ENCODE results near the gene LRP5. TPM values are rescaled to one million over a fixed set of nuclear protein-coding genes. Genes with fewer than 3 reads are reported as not detected.
A peak's percentile ranks its signal among the peaks of the same experiment; 100 is the strongest.
"Not testable (repeated sequence)": the region's sequence is repeated elsewhere in the genome, so short reads cannot be mapped to it uniquely, and the experiment has no call there.

LRP5 gene
- total and polyA plus RNA-seq, 5 experiments from 2014 or later, result 0.19 to 3.6 (median 1.4) TPM

- DNase-seq (no peak), ATAC-seq (no peak)
- Mint-ChIP-seq H3K27ac (no peak overlapping the region), H3K36me3 (peaks cover 0 to 7% (median 3%) of the 10 kb centered on the region in 3 donors), H3K4me1 (peaks cover 0 to 2% (median 0%) of the 10 kb centered on the region in 4 donors), H3K4me3 (no peak overlapping the region), H3K9me3 (peaks cover 0 to 5% (median 1%) of the 10 kb centered on the region in 9 donors), H3K27me3 (no peaks in the 10 kb centered on the region)
- POLR2A ChIA-PET, result no interaction called here
Observed at GRCh38 chr11:68423481-68423880, 111.1 kb downstream of the LRP5 start.

GRCh38 chr11:68424101-68424632, 111.8 kb downstream of the LRP5 start:
- no peak overlapping the region for H3K4me3 Mint-ChIP-seq
- DNase-seq (no peak), ATAC-seq (no peak)
- POLR2A ChIA-PET, result no interaction called here
- H3K27me3 Mint-ChIP-seq, result no peaks in the 10 kb centered on the region
- no peak overlapping the region for H3K27ac Mint-ChIP-seq
- H3K4me1 Mint-ChIP-seq, result peaks cover 0 to 2% (median 0%) of the 10 kb centered on the region in 4 donors
- peaks cover 0 to 9% (median 3%) of the 10 kb centered on the region in 9 donors for H3K9me3 Mint-ChIP-seq
- H3K36me3 Mint-ChIP-seq, result peaks cover 2 to 12% (median 5%) of the 10 kb centered on the region in 3 donors

- no peaks in the 10 kb centered on the region for H3K27me3 Mint-ChIP-seq
- peaks cover 0 to 2% (median 0%) of the 10 kb centered on the region in 4 donors for H3K4me1 Mint-ChIP-seq
- H3K36me3 Mint-ChIP-seq, result peaks cover 11 to 18% (median 13%) of the 10 kb centered on the region in 3 donors
- no peak overlapping the region for H3K4me3 Mint-ChIP-seq
- POLR2A ChIA-PET, result no interaction called here
- H3K27ac Mint-ChIP-seq, result no peak overlapping the region
- ATAC-seq, result no peak
- DNase-seq, result no peak
- peaks cover 0 to 19% (median 8%) of the 10 kb centered on the region in 9 donors for H3K9me3 Mint-ChIP-seq
Observed at GRCh38 chr11:68424981-68425865, 112.8 kb downstream of the LRP5 start.

- POLR2A ChIA-PET, result no interaction called here
- no peak for ATAC-seq
- H3K27ac Mint-ChIP-seq, result no peak overlapping the region
- H3K4me1 Mint-ChIP-seq, result peaks cover 0 to 2% (median 0%) of the 10 kb centered on the region in 4 donors
- no peaks in the 10 kb centered on the region for H3K27me3 Mint-ChIP-seq
- DNase-seq, result no peak
- H3K4me3 Mint-ChIP-seq, result no peak overlapping the region
- H3K9me3 Mint-ChIP-seq, result peaks cover 0 to 25% (median 12%) of the 10 kb centered on the region in 9 donors
- peaks cover 16 to 24% (median 19%) of the 10 kb centered on the region in 3 donors for H3K36me3 Mint-ChIP-seq
Observed at GRCh38 chr11:68425866-68426380, 113.5 kb downstream of the LRP5 start.

- no peak overlapping the region for H3K27ac Mint-ChIP-seq
- POLR2A ChIA-PET, result no interaction called here
- peaks cover 16 to 24% (median 19%) of the 10 kb centered on the region in 3 donors for H3K36me3 Mint-ChIP-seq
- DNase-seq (no peak), ATAC-seq (no peak)
- H3K4me3 Mint-ChIP-seq, result no peak overlapping the region
- H3K4me1 Mint-ChIP-seq, result peaks cover 0 to 1% (median 0%) of the 10 kb centered on the region in 4 donors
- peaks cover 0 to 26% (median 12%) of the 10 kb centered on the region in 9 donors for H3K9me3 Mint-ChIP-seq
- H3K27me3 Mint-ChIP-seq, result no peaks in the 10 kb centered on the region
Observed at GRCh38 chr11:68429661-68430060, 117.3 kb downstream of the LRP5 start.

- POLR2A ChIA-PET, result no interaction called here
- Mint-ChIP-seq H3K27ac (no peak overlapping the region), H3K4me3 (no peak overlapping the region), H3K27me3 (no peaks in the 10 kb centered on the region), H3K9me3 (peaks cover 0 to 26% (median 12%) of the 10 kb centered on the region in 9 donors), H3K36me3 (peaks cover 16 to 21% (median 19%) of the 10 kb centered on the region in 3 donors), H3K4me1 (peaks cover 0 to 1% (median 0%) of the 10 kb centered on the region in 4 donors)
- ATAC-seq, result no peak
- no peak for DNase-seq
Observed at GRCh38 chr11:68430384-68430783, 118.0 kb downstream of the LRP5 start.

GRCh38 chr11:68430801-68431200, 118.4 kb downstream of the LRP5 start:
- DNase-seq (no peak), ATAC-seq (no peak)
- peaks cover 0 to 26% (median 12%) of the 10 kb centered on the region in 9 donors for H3K9me3 Mint-ChIP-seq
- peaks cover 0 to 1% (median 0%) of the 10 kb centered on the region in 4 donors for H3K4me1 Mint-ChIP-seq
- H3K27ac Mint-ChIP-seq, result no peak overlapping the region
- POLR2A ChIA-PET, result no interaction called here
- H3K27me3 Mint-ChIP-seq, result no peaks in the 10 kb centered on the region
- no peak overlapping the region for H3K4me3 Mint-ChIP-seq
- H3K36me3 Mint-ChIP-seq, result peaks cover 16 to 21% (median 19%) of the 10 kb centered on the region in 3 donors

GRCh38 chr11:68431984-68432645, 119.7 kb downstream of the LRP5 start:
- H3K4me1 Mint-ChIP-seq, result peaks cover 0 to 1% (median 0%) of the 10 kb centered on the region in 4 donors
- H3K9me3 Mint-ChIP-seq, result peaks cover 0 to 26% (median 12%) of the 10 kb centered on the region in 9 donors
- DNase-seq (no peak), ATAC-seq (no peak)
- POLR2A ChIA-PET, result no interaction called here
- H3K36me3 Mint-ChIP-seq, result peaks cover 16 to 19% (median 17%) of the 10 kb centered on the region in 3 donors
- H3K27me3 Mint-ChIP-seq, result no peaks in the 10 kb centered on the region
- no peak overlapping the region for H3K4me3 Mint-ChIP-seq
- H3K27ac Mint-ChIP-seq, result peak overlapping the region in 2 of 10 donors; percentile 59 to 68

GRCh38 chr11:68432874-68433273, 120.5 kb downstream of the LRP5 start:
- no peaks in the 10 kb centered on the region for H3K27me3 Mint-ChIP-seq
- peaks cover 0 to 26% (median 12%) of the 10 kb centered on the region in 9 donors for H3K9me3 Mint-ChIP-seq
- peaks cover 0 to 4% (median 1%) of the 10 kb centered on the region in 4 donors for H3K4me1 Mint-ChIP-seq
- peaks cover 16 to 19% (median 17%) of the 10 kb centered on the region in 3 donors for H3K36me3 Mint-ChIP-seq
- H3K4me3 Mint-ChIP-seq, result no peak overlapping the region
- POLR2A ChIA-PET, result no interaction called here
- ATAC-seq, result no peak
- no peak for DNase-seq
- no peak overlapping the region for H3K27ac Mint-ChIP-seq

GRCh38 chr11:68433541-68433940, 121.2 kb downstream of the LRP5 start:
- Mint-ChIP-seq H3K4me1 (peaks cover 0 to 4% (median 1%) of the 10 kb centered on the region in 4 donors), H3K36me3 (peaks cover 15 to 16% (median 16%) of the 10 kb centered on the region in 3 donors), H3K4me3 (no peak overlapping the region), H3K9me3 (peaks cover 0 to 24% (median 12%) of the 10 kb centered on the region in 9 donors), H3K27me3 (no peaks in the 10 kb centered on the region), H3K27ac (no peak overlapping the region)
- no peak for ATAC-seq
- DNase-seq, result no peak
- POLR2A ChIA-PET, result no interaction called here

GRCh38 chr11:68434159-68434558, 121.8 kb downstream of the LRP5 start:
- Mint-ChIP-seq H3K36me3 (peaks cover 12 to 14% (median 14%) of the 10 kb centered on the region in 3 donors), H3K9me3 (peaks cover 0 to 18% (median 12%) of the 10 kb centered on the region in 9 donors)
- H3K27me3 Mint-ChIP-seq, H3K27ac Mint-ChIP-seq, DNase-seq, POLR2A ChIA-PET, H3K4me1 Mint-ChIP-seq, ATAC-seq, H3K4me3 Mint-ChIP-seq: not testable (repeated sequence)

- Mint-ChIP-seq H3K9me3 (peaks cover 0 to 2% (median 0%) of the 10 kb centered on the region in 9 donors), H3K27ac (peak overlapping the region in 1 of 10 donors; percentile 19), H3K27me3 (no peaks in the 10 kb centered on the region), H3K4me3 (no peak overlapping the region), H3K36me3 (no peaks in the 10 kb centered on the region), H3K4me1 (peaks cover 0 to 7% (median 3%) of the 10 kb centered on the region in 4 donors)
- DNase-seq (no peak), ATAC-seq (no peak)
- POLR2A ChIA-PET, result no interaction called here
Observed at GRCh38 chr11:68436162-68436888, 123.9 kb downstream of the LRP5 start.

Measured in naive thymus-derived CD8-positive, alpha-beta T cell (primary cell).